Neuronal stem cell (in vitro differentiated cells): Measurements from ENCODE around the gene ADGRG6.

Source experiments
- DNase-seq: peaks from one replicate; pipeline ENCODE4 v3.0.0-alpha.2; 2013; ENCODE audit warnings: low spot score
- H2AFZ ChIP-seq: one replicate; pipeline ENCODE4 v1.6.1; 2013; ENCODE audit warnings: mild to moderate bottlenecking, low read length, inconsistent platforms
- H2AK5ac ChIP-seq: 2 replicates; pipeline ENCODE4 v1.6.1; 2013; ENCODE audit warnings: low read depth, mild to moderate bottlenecking, inconsistent platforms, low read length, moderate library complexity, mixed read lengths
- H2BK120ac ChIP-seq: 2 replicates; pipeline ENCODE4 v1.6.1; 2013; ENCODE audit warnings: low read depth, mild to moderate bottlenecking, inconsistent platforms, low read length, moderate library complexity, mixed read lengths
- H2BK12ac ChIP-seq: one replicate; pipeline ENCODE4 v1.6.1; 2013; ENCODE audit warnings: low read length, inconsistent platforms
- H2BK15ac ChIP-seq: 2 replicates; pipeline ENCODE4 v1.6.1; 2013; ENCODE audit warnings: mild to moderate bottlenecking, low read length, inconsistent platforms, mixed read lengths
- H2BK5ac ChIP-seq: one replicate; pipeline ENCODE4 v1.6.1; 2013; ENCODE audit warnings: inconsistent platforms, mild to moderate bottlenecking, low read length, moderate library complexity
- H3K14ac ChIP-seq: one replicate; pipeline ENCODE4 v1.6.1; 2013; ENCODE audit warnings: low read length, inconsistent platforms
- H3K18ac ChIP-seq: 2 replicates; pipeline ENCODE4 v1.6.1; 2013; ENCODE audit warnings: low read length, inconsistent platforms
- H3K23ac ChIP-seq: 2 replicates; pipeline ENCODE4 v1.6.1; 2013; ENCODE audit warnings: low read depth, mild to moderate bottlenecking, mixed read lengths, low read length, inconsistent platforms; ENCODE audit not compliant: poor library complexity
- H3K27ac ChIP-seq: replicated peaks from 3 replicates; pipeline ENCODE4 v1.5.1; 2013; ENCODE audit warnings: low read length, inconsistent platforms
- H3K27me3 ChIP-seq, 3 experiments: 2 replicates each; pipeline ENCODE4 v1.6.1; 2013; ENCODE audit warnings: low read length in 3 of 3, mild to moderate bottlenecking in 2 of 3, inconsistent platforms in 1 of 3, low read depth in 1 of 3, mixed read lengths in 1 of 3, moderate library complexity in 1 of 3; ENCODE audit not compliant: control insufficient read depth in 3 of 3, insufficient read depth in 3 of 3
- H3K36me3 ChIP-seq, 2 donors: replicated peaks in 1 of 2; 2 replicates each; pipeline ENCODE4 v1.6.1; 2013; ENCODE audit warnings: low read length in 2 of 2; ENCODE audit not compliant: control insufficient read depth in 2 of 2, insufficient read depth in 2 of 2
- H3K4ac ChIP-seq: 2 replicates; pipeline ENCODE4 v1.6.1; 2013; ENCODE audit warnings: inconsistent platforms, mild to moderate bottlenecking, low read length, moderate library complexity
- H3K4me1 ChIP-seq, 2 donors: 1 replicate in 1 of 2; 2 replicates in 1 of 2; pipeline ENCODE4 v1.6.1; 2013; ENCODE audit warnings: low read length in 2 of 2, low read depth in 1 of 2; ENCODE audit not compliant: control insufficient read depth in 2 of 2, insufficient read depth in 1 of 2
- H3K4me2 ChIP-seq: one replicate; pipeline ENCODE4 v1.6.1; 2013; ENCODE audit warnings: mild to moderate bottlenecking, low read length, inconsistent platforms; ENCODE audit not compliant: insufficient read depth, poor library complexity, severe bottlenecking
- H3K4me3 ChIP-seq, 2 donors: 2 replicates each; pipeline ENCODE4 v1.5.1; 2013; ENCODE audit warnings: low read length in 2 of 2, mild to moderate bottlenecking in 2 of 2, inconsistent platforms in 1 of 2, moderate library complexity in 1 of 2
- H3K79me1 ChIP-seq: one replicate; pipeline ENCODE4 v1.6.1; 2013; ENCODE audit warnings: low read depth, mild to moderate bottlenecking, inconsistent platforms, low read length, moderate library complexity
- H3K9ac ChIP-seq: one replicate; pipeline ENCODE4 v1.6.1; 2013; ENCODE audit warnings: mild to moderate bottlenecking, low read depth, low read length, inconsistent platforms; ENCODE audit not compliant: poor library complexity
- H3K9me3 ChIP-seq, 2 donors: replicated peaks in 1 of 2; 2 replicates each; pipeline versions ENCODE3 to v1.6.1; 2013; ENCODE audit warnings: low read length in 2 of 2, mild to moderate bottlenecking in 2 of 2, inconsistent platforms in 1 of 2, low read depth in 1 of 2, mixed read lengths in 1 of 2, moderate library complexity in 1 of 2; ENCODE audit not compliant: control insufficient read depth in 2 of 2, insufficient read depth in 1 of 2
- H4K8ac ChIP-seq: one replicate; pipeline ENCODE4 v1.6.1; 2013; ENCODE audit warnings: low read depth, mild to moderate bottlenecking, inconsistent platforms, low read length, moderate library complexity
- H4K91ac ChIP-seq: one replicate; pipeline ENCODE4 v1.6.1; 2013; ENCODE audit warnings: low read length, low read depth, mild to moderate bottlenecking, inconsistent platforms; ENCODE audit not compliant: poor library complexity
- WGBS, 2 donors: extraction: QIAGEN DNeasy Blood & Tissue Kit; methylation state at CpG; one replicate each; pipeline ENCODE4 v1.1.7; 2013; ENCODE audit warnings: missing lambda C conversion rate in 2 of 2, mixed read lengths in 1 of 2; ENCODE audit not compliant: insufficient read length in 2 of 2, insufficient replicate concordance in 1 of 2; ENCODE audit errors: extremely low coverage in 2 of 2; 5-methylcytosine and 5-hydroxymethylcytosine counted together

Gene ADGRG6

DNA sequence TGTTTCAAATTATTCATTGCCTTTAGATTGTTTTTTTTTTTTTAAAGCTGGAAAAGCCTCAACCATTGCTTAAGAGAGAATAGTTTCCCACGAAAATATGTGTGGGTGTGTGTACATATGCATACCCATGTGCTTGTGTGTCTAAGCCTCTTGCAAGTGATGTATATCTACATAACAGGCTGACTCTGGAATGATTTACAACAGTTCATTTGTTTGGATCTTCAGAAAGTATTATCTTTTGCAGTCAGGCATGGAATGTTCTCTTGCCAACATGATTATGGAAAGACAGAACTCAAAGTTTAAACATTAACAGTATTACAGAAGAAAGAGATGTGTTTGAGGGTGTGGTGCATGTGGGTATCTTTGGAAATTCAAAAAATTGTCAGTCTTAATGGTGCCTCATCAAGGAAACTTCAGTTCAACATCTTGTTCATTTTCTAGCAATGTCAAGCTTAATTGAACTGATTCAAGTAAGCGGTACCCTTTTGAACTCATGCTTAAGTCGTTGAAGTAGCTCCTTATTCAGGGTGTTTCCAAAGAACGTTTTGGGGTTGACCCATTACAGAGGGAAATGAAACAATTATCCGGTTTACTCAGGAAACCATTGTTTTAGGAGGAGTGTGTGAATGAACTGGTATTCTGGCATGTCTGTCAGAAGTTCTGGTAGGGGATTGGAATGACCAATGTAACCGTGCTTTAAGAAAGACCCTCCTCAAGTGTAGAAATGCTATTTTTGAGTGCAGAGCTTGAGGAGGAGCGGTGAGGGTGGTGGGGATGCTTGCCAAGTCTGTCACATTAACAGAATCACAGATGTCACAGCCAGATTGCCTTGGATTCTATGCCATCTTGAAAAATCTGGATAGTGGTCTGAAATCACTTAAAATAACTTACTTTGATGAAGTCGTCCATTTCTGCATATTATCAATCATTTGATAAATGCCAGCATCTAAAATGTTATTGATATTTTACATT is 60.3 kb downstream of the ADGRG6 start:
- no peak overlapping the region for H3K4me2 ChIP-seq
- H3K9me3 ChIP-seq, result no peaks in the 10 kb centered on the region
- no peak overlapping the region for H3K4me3 ChIP-seq
- H2AK5ac ChIP-seq, result no peak overlapping the region
- no peak overlapping the region for H3K14ac ChIP-seq
- DNase-seq, result no peak
- no peaks in the 10 kb centered on the region for H3K27me3 ChIP-seq
- H3K36me3 ChIP-seq, result no peaks in the 10 kb centered on the region
- H3K79me1 ChIP-seq, result no peaks in the 10 kb centered on the region
- H3K23ac ChIP-seq, result no peak overlapping the region
- no peak overlapping the region for H3K18ac ChIP-seq
- H2AFZ ChIP-seq, result no peak overlapping the region
- H2BK15ac ChIP-seq, result no peak overlapping the region
- H3K4me1 ChIP-seq, result no peaks in the 10 kb centered on the region
- H3K4ac ChIP-seq, result no peak overlapping the region
- no peak overlapping the region for H2BK5ac ChIP-seq
- H2BK12ac ChIP-seq, result no peak overlapping the region
- no CpG with 5 or more reads among the region's 8 CpGs for WGBS, 2 donors
- H2BK120ac ChIP-seq, result no peak overlapping the region
- H4K91ac ChIP-seq, result no peak overlapping the region
- no peak overlapping the region for H3K9ac ChIP-seq
- H3K27ac ChIP-seq, result no peak overlapping the region
- no peak overlapping the region for H4K8ac ChIP-seq

DNA sequence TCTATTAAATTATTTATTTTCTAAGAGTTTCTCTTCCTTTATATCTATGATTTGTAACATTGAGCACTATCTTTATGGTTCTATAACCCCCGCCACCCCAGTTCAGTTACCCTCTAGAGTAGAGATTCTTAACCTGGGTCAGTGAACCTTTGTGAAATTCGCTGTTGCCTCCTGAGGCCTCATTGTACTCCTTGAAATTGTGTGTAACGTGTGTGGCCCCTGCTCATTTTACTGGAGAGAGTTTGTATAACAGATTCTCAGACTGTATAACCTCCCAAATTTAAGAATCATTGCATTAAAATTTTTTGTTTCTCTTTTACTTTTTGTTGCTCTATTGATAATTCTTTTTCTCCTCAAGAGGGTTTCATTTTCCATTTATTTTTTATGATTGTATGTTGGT is 65.3 kb downstream of the ADGRG6 start:
- H3K18ac ChIP-seq, result no peak overlapping the region

DNA sequence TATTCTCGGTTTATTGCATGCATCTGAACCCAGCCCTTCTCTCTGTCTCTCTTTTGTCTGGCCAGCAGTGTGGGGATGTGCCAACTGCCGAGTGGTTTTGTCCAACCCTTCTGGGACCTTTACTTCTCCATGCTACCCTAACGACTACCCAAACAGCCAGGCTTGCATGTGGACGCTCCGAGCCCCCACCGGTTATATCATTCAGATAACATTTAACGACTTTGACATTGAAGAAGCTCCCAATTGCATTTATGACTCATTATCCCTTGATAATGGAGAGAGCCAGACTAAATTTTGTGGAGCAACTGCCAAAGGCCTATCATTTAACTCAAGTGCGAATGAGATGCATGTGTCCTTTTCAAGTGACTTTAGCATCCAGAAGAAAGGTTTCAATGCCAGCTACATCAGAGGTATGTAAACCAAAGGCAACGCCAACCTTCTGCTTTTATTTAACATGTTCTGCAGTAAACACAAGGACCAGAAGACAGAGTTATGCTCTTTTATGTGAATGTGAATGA is 65.8 kb downstream of the ADGRG6 start:
- H2BK5ac ChIP-seq, result no peak overlapping the region
- no peak overlapping the region for H2BK12ac ChIP-seq
- no peak overlapping the region for H3K27ac ChIP-seq
- H2AK5ac ChIP-seq, result no peak overlapping the region
- no peak for DNase-seq
- H3K4me2 ChIP-seq, result no peak overlapping the region
- H3K9me3 ChIP-seq, result no peaks in the 10 kb centered on the region
- no peak overlapping the region for H3K23ac ChIP-seq
- H3K4me1 ChIP-seq, result no peaks in the 10 kb centered on the region
- H3K27me3 ChIP-seq, result no peaks in the 10 kb centered on the region
- H3K18ac ChIP-seq, result no peak overlapping the region
- no peak overlapping the region for H4K91ac ChIP-seq
- no peak overlapping the region for H2AFZ ChIP-seq
- H4K8ac ChIP-seq, result no peak overlapping the region
- H2BK15ac ChIP-seq, result no peak overlapping the region
- no peaks in the 10 kb centered on the region for H3K79me1 ChIP-seq
- H3K4me3 ChIP-seq, result no peak overlapping the region
- H2BK120ac ChIP-seq, result no peak overlapping the region
- H3K9ac ChIP-seq, result no peak overlapping the region
- WGBS, 2 donors, result no CpG with 5 or more reads among the region's 9 CpGs
- no peak overlapping the region for H3K4ac ChIP-seq
- H3K36me3 ChIP-seq, result no peaks in the 10 kb centered on the region
- H3K14ac ChIP-seq, result no peak overlapping the region

More for the DNA sequence above, 65.3 kb downstream of the ADGRG6 start:
- Histone ChIP-seq H4K91ac (no peak overlapping the region), H4K8ac (no peak overlapping the region), H3K4me3 (no peak overlapping the region), H3K79me1 (no peaks in the 10 kb centered on the region), H3K4me2 (no peak overlapping the region), H3K4me1 (no peaks in the 10 kb centered on the region), H3K9me3 (no peaks in the 10 kb centered on the region), H3K27ac (no peak overlapping the region), H2AK5ac (no peak overlapping the region), H2BK15ac (no peak overlapping the region), H3K4ac (no peak overlapping the region), H2BK5ac (no peak overlapping the region), H2BK12ac (no peak overlapping the region), H2BK120ac (no peak overlapping the region), H3K23ac (no peak overlapping the region), H3K14ac (no peak overlapping the region), H3K36me3 (no peaks in the 10 kb centered on the region), H3K9ac (no peak overlapping the region), H3K27me3 (no peaks in the 10 kb centered on the region), H2AFZ (no peak overlapping the region)
- no CpG with 5 or more reads among the region's 3 CpGs for WGBS, 2 donors
- DNase-seq, result no peak

DNA sequence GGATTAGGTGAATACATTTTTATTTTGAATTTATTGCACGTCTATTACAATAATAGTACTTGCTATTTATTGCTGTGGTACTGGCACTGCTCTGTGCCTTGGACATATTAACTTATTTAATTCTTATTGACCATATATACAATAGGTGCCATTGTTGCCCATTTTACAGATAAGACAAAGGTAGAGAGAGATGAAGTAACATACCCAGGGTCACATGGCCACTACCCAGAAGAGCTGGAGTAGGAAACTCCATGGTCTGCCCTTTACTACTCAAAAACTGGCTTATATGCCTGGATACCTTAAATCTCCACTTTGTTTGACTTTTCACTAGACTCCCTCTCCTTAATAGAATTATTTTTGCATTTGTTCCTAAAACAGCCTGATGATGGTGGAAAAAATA is 67.5 kb downstream of the ADGRG6 start:
- no peak overlapping the region for H2BK15ac ChIP-seq
- no peak for DNase-seq
- H2BK12ac ChIP-seq, result no peak overlapping the region
- no peaks in the 10 kb centered on the region for H3K79me1 ChIP-seq
- H2BK120ac ChIP-seq, result no peak overlapping the region
- no peak overlapping the region for H2BK5ac ChIP-seq
- H2AFZ ChIP-seq, result no peak overlapping the region
- H3K9me3 ChIP-seq, result no peaks in the 10 kb centered on the region
- H3K18ac ChIP-seq, result no peak overlapping the region
- no peak overlapping the region for H3K4me3 ChIP-seq
- H3K23ac ChIP-seq, result no peak overlapping the region
- H3K4me1 ChIP-seq, result peaks cover 0 to 2% of the 10 kb centered on the region in 2 donors
- no peaks in the 10 kb centered on the region for H3K27me3 ChIP-seq
- no peak overlapping the region for H4K91ac ChIP-seq
- no peaks in the 10 kb centered on the region for H3K36me3 ChIP-seq
- H3K14ac ChIP-seq, result no peak overlapping the region
- no peak overlapping the region for H3K4ac ChIP-seq
- no peak overlapping the region for H3K9ac ChIP-seq
- H3K4me2 ChIP-seq, result no peak overlapping the region
- no peak overlapping the region for H2AK5ac ChIP-seq
- H4K8ac ChIP-seq, result no peak overlapping the region
- H3K27ac ChIP-seq, result no peak overlapping the region
- WGBS, 2 donors, result no CpG with 5 or more reads among the region's 1 CpG
